WTC11 (cell line): ENCODE results near the gene MICAL3. TPM values are rescaled to one million over a fixed set of nuclear protein-coding genes. Genes with fewer than 3 reads are reported as not detected.

Experiments used
- ATAC-seq: fragments of 200-7000 bp; cut with Tn5 transposase; 2 replicates; pipeline ENCODE4 v1.10.0; 2021; ENCODE audit warnings: mild to moderate bottlenecking, moderate library complexity
- CTCF ChIA-PET: fragments of 300-600 bp; sonication (Branson Sonifier 250); formaldehyde crosslinking; loops from one replicate; lab custom pipeline; 2021; ENCODE audit warnings: antibody characterized with exemption; lab: Charles Lee
- POLR2A ChIA-PET: fragments of 350-600 bp; sonication (Branson Sonifier 250); formaldehyde crosslinking; loops from one replicate; lab custom pipeline; 2021; ENCODE audit warnings: antibody characterized with exemption; lab: Charles Lee
- DNase-seq: peaks from one replicate; pipeline ENCODE4 v3.0.0; 2021; ENCODE audit warnings: low spot score
- H3K27ac Mint-ChIP-seq: 2 replicates; pipeline ENCODE4 v1.8.0; 2021; ENCODE audit warnings: mixed read lengths
- H3K27me3 Mint-ChIP-seq: 2 replicates; pipeline ENCODE4 v1.8.0; 2021; ENCODE audit warnings: low read depth, mild to moderate bottlenecking, moderate library complexity, mixed read lengths
- H3K36me3 Mint-ChIP-seq: 2 replicates; pipeline ENCODE4 v1.8.0; 2021; ENCODE audit warnings: mixed read lengths
- H3K4me1 Mint-ChIP-seq: 2 replicates; pipeline ENCODE4 v1.8.0; 2022; ENCODE audit warnings: mixed read lengths
- H3K4me3 Mint-ChIP-seq: 2 replicates; pipeline ENCODE4 v1.8.0; 2021; ENCODE audit warnings: mild to moderate bottlenecking, moderate library complexity, mixed read lengths
- H3K9me3 Mint-ChIP-seq: 2 replicates; pipeline ENCODE4 v1.8.0; 2021; ENCODE audit warnings: mixed read lengths
- ARID4B ChIP-seq: sonication (generic); formaldehyde crosslinking; IDR thresholded peaks from 2 replicates; pipeline ENCODE4 v1.8.0; 2023; ENCODE audit warnings: missing genetic modification reagents, mild to moderate bottlenecking, borderline replicate concordance
- FOXK1 ChIP-seq: sonication (generic); formaldehyde crosslinking; IDR thresholded peaks from 2 replicates; pipeline ENCODE4 v1.8.0; 2022; ENCODE audit warnings: mild to moderate bottlenecking, moderate library complexity, missing genetic modification reagents
- FOXP4 ChIP-seq: sonication (generic); formaldehyde crosslinking; IDR thresholded peaks from 2 replicates; pipeline ENCODE4 v1.8.0; 2022; ENCODE audit warnings: mild to moderate bottlenecking, missing genetic modification reagents
- GTF2I ChIP-seq: fragments of 250-450 bp; sonication (Bioruptor Pico); conservative IDR thresholded peaks from 2 replicates; pipeline ENCODE4 v1.4.0; 2021; ENCODE audit warnings: mild to moderate bottlenecking
- IRF1 ChIP-seq: sonication (generic); formaldehyde crosslinking; IDR thresholded peaks from 2 replicates; pipeline ENCODE4 v1.8.0; 2023; ENCODE audit warnings: missing genetic modification reagents
- IRF2 ChIP-seq: sonication (generic); formaldehyde crosslinking; IDR thresholded peaks from 2 replicates; pipeline ENCODE4 v1.8.0; 2022; ENCODE audit warnings: low read depth, missing genetic modification reagents, borderline replicate concordance
- MYBL2 ChIP-seq: sonication (generic); formaldehyde crosslinking; IDR thresholded peaks from 2 replicates; pipeline ENCODE4 v1.8.1; 2023; ENCODE audit warnings: mild to moderate bottlenecking, moderate library complexity, missing genetic modification reagents
- NR2C2 ChIP-seq: sonication (generic); formaldehyde crosslinking; IDR thresholded peaks from 2 replicates; pipeline ENCODE4 v1.8.0; 2022; ENCODE audit warnings: mild to moderate bottlenecking, missing genetic modification reagents
- SMAD4 ChIP-seq: sonication (generic); formaldehyde crosslinking; IDR thresholded peaks from 2 replicates; pipeline ENCODE4 v1.8.0; 2022; ENCODE audit warnings: mild to moderate bottlenecking, missing genetic modification reagents
- ZBTB21 ChIP-seq: sonication (generic); formaldehyde crosslinking; IDR thresholded peaks from 2 replicates; pipeline ENCODE4 v1.8.1; 2023; ENCODE audit warnings: mild to moderate bottlenecking, missing genetic modification reagents, borderline replicate concordance
- ZNF317 ChIP-seq: sonication (generic); formaldehyde crosslinking; IDR thresholded peaks from 2 replicates; pipeline ENCODE4 v1.8.1; 2023; ENCODE audit warnings: low read depth, mild to moderate bottlenecking, moderate library complexity, missing genetic modification reagents, borderline replicate concordance
- ZNF396 ChIP-seq: fragments of 250-450 bp; sonication (Bioruptor Pico); IDR thresholded peaks from 2 replicates; pipeline ENCODE4 v1.8.0; 2021; ENCODE audit warnings: mild to moderate bottlenecking, moderate library complexity, borderline replicate concordance
- ZNF416 ChIP-seq: fragments of 250-450 bp; sonication (Bioruptor Pico); IDR thresholded peaks from 2 replicates; pipeline ENCODE4 v1.9.0; 2021; ENCODE audit warnings: mild to moderate bottlenecking, inconsistent platforms
- ZNF425 ChIP-seq: fragments of 250-450 bp; sonication (Bioruptor Pico); conservative IDR thresholded peaks from 2 replicates; pipeline ENCODE4 v1.9.0; 2021; ENCODE audit warnings: mild to moderate bottlenecking
- ZNF512 ChIP-seq: sonication (generic); formaldehyde crosslinking; IDR thresholded peaks from 2 replicates; pipeline ENCODE4 v1.8.1; 2022; ENCODE audit warnings: missing genetic modification reagents, borderline replicate concordance
- ZNF532 ChIP-seq: fragments of 250-450 bp; sonication (Bioruptor Pico); IDR thresholded peaks from 2 replicates; pipeline ENCODE4 v1.9.0; 2021; ENCODE audit warnings: mild to moderate bottlenecking, borderline replicate concordance
- total RNA-seq: library from RNA; stranded (reverse); gene quantifications from 3 replicates; pipeline ENCODE4 v1.2.3, GENCODE V29; 2021

MICAL3 gene
- total RNA-seq, 1 experiment from 2014 or later: 41.2 TPM

GRCh38 chr22:17870407-17870806 is 154.0 kb downstream of the MICAL3 start:
- ChIA-PET POLR2A (no interaction called here), CTCF (interaction anchor here (1.2 to 1.5 kb wide), 2 partner anchors 40 to 206 kb away, joined by 3 to 5 read pairs; no protein-coding TSS in a partner anchor)
- no peak for ATAC-seq
- H3K27me3 Mint-ChIP-seq: peaks cover 42% of the 10 kb centered on the region
- TF ChIP-seq MYBL2 (CRISPR knock-in tag) (no peak), ZNF425 (no peak), IRF2 (CRISPR knock-in tag) (no peak), NR2C2 (CRISPR knock-in tag) (no peak), FOXK1 (no peak), SMAD4 (CRISPR knock-in tag) (no peak), ZNF532 (CRISPR knock-in tag) (no peak)
- no peak for DNase-seq
- no peaks in the 10 kb centered on the region for H3K4me1 Mint-ChIP-seq
- peaks cover 29% of the 10 kb centered on the region for H3K36me3 Mint-ChIP-seq
- H3K27ac Mint-ChIP-seq: no peak overlapping the region
- H3K9me3 Mint-ChIP-seq: no peaks in the 10 kb centered on the region
- no peak overlapping the region for H3K4me3 Mint-ChIP-seq

- H3K4me1 Mint-ChIP-seq: no peaks in the 10 kb centered on the region
- H3K27me3 Mint-ChIP-seq: peaks cover 33% of the 10 kb centered on the region
- CTCF ChIA-PET: interaction anchor here (1.2 to 1.5 kb wide), 2 partner anchors 39 to 207 kb away, joined by 3 to 5 read pairs; no protein-coding TSS in a partner anchor
- H3K36me3 Mint-ChIP-seq: peaks cover 26% of the 10 kb centered on the region
- POLR2A ChIA-PET: no interaction called here
- no peak overlapping the region for H3K27ac Mint-ChIP-seq
- no peak for ATAC-seq
- H3K4me3 Mint-ChIP-seq: no peak overlapping the region
- no peaks in the 10 kb centered on the region for H3K9me3 Mint-ChIP-seq
- DNase-seq: no peak
- TF ChIP-seq FOXP4 (CRISPR knock-in tag): no peak
- TF ChIP-seq GTF2I (CRISPR knock-in tag): no peak
- TF ChIP-seq ZNF396: no peak
- no peak for TF ChIP-seq SMAD4 (CRISPR knock-in tag)
- TF ChIP-seq ARID4B: no peak
- no peak for TF ChIP-seq ZNF416 (CRISPR knock-in tag)
- no peak for TF ChIP-seq ZNF512 (CRISPR knock-in tag)
- TF ChIP-seq ZNF317 (CRISPR knock-in tag): no peak
- TF ChIP-seq ZBTB21 (CRISPR knock-in tag): no peak
- no peak for TF ChIP-seq IRF1
These were observed 154.9 kb downstream of the MICAL3 start for GRCh38 chr22:17869285-17870096.
